Mesenteric fat pad (tissue), 1 donor: ENCODE measurements around the gene IL13. TPM values are rescaled to one million over a fixed set of nuclear protein-coding genes. Genes with fewer than 3 reads are reported as not detected.

Experiments
- DNase-seq: peaks from one replicate; pipeline ENCODE4 v3.0.0-alpha.2; 2020; ENCODE audit warnings: low spot score
- total RNA-seq: library from RNA; stranded (reverse); fragmentation: NEBNext Ultra II Directional; extraction: Animal tissue kit (Norgen Biotek cat#: 25700); gene quantifications from one replicate; pipeline ENCODE4 v1.2.1, GENCODE V29; 2021
- donor health status: DM: yes; HTN: yes; CAD: no.

Gene IL13
- total RNA-seq, 1 donor from 2014 or later: not detected

DNA sequence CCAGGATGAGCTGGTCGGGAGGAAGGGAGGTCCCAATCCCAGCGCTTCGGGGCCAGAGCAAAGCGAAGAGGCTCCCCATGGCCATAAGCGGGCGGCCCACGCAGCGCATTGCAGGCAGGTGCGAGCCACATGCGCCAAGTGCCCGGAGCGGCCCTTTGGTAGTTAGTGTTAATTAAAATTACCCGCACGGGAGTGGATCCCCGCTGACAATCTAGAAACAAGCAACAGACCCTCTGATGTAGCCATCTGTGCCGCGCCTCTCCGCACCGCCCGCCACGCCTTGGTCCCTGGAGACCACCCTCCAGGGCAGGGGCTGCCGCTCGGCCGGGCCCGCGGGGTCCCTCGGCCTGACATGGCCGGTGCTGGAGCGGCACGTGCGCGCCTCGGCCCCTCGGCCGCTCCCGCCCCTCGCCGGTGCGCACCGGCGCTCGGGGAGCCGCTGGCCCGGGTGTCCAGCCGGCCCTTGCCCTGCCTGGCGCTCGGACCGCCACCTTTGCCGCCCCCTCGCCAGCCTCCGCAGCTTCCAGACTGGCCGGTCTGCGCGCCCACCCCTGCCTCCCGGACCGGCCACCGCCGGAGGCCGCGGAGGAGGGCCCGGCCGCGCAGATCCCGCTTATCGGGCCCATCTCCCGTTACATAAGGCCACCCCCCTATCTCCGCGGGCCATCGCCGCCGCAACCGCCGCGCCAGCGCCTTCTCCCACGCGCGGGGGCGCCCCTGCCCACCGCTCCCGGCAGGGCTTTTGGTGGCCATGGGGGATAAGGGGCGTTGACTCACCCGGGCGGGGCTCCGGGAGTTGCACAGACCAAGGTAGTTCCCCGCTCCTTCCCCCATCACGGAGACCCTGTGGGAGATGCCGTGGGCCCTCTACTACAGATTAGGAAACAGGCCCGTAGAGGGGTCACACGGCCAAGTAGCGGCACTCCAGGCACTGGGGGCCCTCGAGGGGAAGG, 1.9 kb upstream of the IL13 start:
- no peak for DNase-seq

DNA sequence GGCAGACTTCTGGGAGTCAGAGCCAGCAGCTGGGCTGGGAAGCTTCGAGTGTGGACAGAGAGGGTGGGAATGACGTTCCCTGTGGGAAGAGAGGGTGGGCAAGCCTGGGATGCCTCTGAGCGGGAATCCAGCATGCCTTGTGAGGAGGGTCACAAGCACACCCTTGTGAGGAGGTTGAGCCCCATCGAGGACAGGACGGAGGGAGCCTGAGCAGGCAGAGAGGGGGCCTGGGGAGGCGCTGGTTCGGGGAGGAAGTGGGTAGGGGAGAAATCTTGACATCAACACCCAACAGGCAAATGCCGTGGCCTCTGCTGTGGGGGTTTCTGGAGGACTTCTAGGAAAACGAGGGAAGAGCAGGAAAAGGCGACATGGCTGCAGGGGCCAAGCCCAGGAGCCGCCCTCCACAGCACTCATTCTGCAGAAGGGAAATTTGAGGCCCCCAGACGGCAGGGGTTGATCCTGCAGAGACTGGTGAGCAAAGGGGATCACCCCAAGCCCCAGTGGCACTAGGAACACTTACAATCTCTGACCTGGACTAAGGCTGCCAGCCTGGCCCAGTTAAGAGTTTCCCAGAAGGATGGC, 1.1 kb upstream of the IL13 start:
- DNase-seq: no peak

DNA sequence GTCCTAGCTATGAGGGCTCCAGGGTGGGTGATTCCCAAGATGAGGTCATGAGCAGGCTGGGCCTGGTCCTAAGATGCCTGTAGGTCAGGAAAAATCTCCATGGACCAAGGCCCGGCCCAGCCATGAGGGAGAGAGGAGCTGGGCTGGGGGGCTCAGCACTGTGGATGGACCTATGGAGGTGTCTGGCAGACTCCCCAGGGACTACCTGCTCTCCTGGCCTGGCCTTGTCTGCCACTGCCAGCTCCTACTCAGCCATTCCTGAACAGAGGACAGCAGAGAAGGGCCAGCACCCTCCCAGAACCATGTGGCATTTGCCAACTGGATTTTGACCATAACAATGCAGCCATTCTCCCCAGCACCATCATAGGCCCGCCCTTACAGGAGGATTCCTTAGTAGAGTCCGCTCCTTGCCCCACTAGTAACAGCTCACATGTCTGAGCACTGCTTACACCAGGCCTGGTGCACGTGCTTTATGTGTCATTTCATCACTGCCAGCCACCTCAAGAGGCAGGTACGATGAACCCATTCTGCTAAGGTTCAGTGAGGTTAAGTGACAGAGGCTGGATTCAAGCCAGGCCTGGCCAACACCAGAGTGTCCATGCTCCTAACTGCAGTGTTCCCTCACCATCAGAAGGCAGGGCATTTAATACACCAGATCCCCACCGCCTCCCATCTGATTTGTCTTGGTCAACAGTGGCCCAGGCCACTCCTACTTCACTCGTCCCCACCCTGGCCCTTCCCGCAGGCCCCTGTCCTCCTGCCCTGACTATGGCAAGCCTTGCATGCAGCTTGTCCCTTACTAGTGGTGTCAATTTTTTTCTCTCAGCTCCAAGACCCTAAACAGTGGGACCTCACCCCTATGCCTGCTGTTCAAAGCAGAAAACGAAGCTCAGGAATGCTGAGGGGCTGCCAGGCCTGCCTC, 669 bp downstream of the IL13 start:
- no peak for DNase-seq

DNA sequence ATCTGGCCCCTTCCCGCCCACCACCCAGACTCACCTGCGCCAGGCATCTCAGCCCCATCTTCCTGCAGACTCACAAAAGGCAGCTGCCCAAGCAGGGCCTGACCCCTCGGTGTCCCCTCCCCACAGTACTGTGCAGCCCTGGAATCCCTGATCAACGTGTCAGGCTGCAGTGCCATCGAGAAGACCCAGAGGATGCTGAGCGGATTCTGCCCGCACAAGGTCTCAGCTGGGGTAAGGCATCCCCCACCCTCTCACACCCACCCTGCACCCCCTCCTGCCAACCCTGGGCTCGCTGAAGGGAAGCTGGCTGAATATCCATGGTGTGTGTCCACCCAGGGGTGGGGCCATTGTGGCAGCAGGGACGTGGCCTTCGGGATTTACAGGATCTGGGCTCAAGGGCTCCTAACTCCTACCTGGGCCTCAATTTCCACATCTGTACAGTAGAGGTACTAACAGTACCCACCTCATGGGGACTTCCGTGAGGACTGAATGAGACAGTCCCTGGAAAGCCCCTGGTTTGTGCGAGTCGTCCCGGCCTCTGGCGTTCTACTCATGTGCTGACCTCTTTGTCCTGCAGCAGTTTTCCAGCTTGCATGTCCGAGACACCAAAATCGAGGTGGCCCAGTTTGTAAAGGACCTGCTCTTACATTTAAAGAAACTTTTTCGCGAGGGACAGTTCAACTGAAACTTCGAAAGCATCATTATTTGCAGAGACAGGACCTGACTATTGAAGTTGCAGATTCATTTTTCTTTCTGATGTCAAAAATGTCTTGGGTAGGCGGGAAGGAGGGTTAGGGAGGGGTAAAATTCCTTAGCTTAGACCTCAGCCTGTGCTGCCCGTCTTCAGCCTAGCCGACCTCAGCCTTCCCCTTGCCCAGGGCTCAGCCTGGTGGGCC, 1.9 kb downstream of the IL13 start:
- no peak for DNase-seq

DNA sequence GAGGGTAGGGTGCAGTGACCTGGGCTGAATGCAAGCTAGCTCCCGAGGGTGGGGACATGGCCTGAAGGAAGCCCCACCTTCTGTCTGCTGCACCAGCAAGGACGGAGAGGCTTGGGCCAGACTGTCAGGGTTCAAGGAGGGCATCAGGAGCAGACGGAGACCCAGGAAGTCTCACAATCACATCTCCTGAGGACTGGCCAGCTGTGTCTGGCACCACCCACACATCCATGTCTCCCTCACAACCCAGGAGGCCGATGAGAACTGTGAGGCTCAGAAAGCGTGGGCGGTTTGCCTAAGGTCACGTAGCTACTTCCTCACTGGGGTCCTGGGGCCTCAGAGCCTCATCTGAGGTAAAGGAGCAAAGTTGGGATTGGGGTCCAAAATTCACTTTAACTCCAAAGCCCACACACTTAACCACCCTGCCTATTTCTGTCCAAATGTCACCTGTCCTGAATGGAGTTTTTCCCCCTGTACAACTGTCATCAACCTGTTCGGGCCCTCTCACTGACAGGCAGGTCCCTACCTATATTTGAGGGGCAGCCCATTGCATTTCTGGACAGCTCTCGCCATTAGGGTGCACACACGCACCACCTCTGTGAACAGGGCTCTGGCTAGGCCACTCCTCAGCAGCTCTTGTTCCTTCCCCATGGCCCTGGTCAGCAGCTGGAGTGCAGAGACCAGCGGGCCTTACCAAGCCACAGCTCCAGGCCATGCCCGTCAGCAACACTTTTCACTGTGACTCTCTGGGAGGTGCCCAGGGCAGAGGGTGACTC, 3.4 kb downstream of the IL13 start:
- no peak for DNase-seq

DNA sequence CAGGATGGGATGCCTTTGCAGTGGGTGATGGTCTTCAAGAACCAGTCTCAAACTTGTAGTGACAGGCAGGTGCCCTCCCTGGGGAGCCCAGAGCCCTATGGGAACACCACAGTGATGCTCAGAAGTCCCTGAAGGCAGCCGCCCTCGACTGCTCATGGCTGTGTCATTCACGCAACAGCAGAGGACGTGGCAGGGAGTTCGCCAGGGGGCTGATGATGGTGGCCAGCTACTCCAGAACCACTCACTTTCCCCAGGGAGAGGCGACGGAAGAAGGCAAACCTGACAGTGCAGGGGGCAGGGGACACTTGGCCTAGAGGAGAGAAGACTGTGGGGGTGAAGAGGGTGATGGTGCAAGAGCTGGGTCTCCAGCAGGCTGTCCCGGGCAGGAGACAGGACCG, 4.0 kb downstream of the IL13 start:
- no peak for DNase-seq

DNA sequence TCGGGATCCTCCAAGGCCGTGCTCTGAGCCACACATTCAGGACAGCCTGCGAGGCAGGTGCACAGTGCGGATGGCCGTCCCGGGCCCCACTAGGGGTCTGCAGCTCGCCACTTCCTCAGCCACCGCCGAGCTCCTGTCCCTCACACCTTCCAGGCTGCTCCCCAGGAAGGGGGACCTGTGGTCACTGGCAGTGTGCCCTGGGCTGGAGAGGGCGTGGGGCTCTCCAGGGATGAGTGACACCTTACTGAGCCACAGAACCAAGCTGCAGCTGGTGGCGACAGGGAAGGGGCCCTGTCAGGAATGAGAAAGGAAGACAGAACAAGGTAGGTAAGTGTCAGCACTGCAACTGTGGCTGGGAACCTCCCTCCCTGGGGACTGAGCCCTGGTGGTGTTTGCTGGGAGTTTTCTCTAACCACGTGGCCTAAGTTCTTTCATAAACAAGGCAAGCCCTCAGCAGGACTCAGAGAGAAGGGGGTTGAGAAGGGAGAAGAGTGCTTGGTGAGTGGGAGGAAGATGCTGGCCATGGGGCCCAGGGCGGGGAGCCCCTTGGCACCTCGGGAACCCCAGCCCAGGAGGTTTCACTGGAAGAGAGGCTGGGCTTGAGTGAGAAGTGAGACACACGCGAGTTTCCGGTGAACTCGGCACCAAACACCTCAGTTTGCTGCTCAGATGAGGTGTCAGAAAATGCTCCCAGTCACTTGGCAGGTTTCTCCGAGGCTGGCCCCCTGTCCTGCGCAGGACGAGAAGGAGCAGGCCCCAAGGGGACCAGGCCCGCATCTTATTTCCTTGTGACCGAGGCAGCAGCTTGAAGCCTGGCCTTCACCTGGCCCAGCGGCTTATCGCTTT, 5.2 kb downstream of the IL13 start:
- no peak for DNase-seq

DNA sequence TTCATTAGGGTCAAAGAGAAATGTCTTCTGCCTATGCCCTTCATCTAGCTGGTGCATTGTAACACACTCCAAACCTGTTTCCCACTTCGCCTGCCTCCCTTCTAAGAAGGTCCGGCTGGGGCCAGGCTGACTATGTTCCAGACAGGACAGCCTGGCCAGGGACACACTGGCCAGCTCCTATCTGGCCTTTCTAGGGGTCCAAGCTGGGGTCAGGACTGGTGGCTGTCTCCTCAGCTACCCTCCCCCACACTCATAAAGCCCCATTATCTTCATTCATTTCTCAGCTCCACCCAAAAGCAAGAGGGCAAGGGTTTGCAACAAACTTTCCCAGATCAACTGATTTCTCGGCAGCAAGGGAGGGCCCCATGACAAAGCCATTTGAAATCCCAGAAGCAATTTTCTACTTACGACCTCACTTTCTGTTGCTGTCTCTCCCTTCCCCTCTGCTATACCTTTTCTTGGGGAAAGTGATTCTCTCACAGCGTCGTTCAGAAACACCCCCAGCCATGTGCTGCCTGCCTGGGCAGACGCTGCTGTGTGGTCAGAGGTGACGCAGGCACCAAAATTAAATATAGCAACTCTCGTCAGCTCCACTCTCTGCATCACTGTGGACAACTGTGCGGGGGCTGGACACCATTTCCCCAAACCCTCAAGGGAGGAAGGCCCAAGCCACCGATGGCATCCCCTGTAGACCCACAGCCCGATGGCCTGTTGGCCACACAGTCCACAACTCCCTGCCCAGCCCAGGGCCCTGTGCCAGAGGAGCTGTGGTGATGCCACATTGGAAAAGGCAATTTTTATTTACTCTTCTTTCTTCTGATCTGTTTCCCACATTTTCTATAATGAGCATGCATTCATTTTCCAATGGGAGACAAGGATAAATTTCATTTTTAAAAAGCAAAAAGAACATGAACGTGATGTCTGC, 6.1 kb downstream of the IL13 start:
- DNase-seq: no peak

DNA sequence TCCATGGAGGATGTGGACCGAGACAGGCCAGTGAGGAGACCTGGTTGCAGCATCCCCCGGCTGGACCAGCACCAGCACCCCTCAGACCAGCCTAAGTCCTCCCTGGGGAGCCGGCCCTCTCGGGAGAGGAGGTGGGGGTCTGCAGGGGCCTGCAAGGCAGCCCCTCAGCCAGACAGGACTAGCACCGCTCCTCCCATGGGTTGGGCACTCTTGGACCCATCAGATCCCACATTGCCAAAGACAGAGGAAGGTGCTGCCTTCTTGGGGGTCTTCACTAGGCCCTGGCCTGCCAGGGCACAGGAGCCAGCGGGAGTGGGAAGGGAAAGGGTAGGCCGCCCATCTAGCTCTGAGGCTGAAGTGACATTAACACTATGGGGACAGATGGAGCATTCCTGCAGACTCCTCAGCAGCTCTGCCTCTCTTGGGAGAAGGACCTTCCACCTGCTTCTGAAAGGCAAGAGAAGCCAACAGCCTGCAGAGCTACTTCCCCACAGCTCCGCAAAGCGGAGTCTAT, 6.8 kb downstream of the IL13 start:
- no peak for DNase-seq

DNA sequence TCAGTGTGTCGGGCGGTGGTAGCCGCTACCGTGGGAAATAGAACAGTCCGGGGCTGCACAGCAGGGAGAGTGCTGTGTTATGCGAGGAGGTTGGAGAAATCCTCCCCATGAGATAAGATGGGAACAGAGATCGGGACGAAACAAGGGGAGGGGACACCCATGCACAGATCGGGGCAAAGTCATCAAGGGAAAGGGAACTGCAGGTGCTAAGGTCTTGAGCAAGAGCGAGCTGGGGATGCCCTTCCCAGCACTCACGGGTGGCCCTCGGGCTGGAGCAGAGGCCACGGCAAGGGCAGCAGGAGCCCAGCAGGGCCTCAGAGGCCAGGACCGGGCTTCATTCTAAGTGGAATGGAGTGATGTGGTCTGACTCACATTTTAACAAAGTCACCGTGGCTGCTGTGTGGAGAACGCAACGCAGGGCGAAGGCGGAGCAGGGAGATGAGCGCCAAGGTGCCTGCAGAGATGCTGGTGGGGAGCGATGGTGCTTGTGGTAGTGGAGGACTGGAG, 7.7 kb downstream of the IL13 start:
- no peak for DNase-seq

DNA sequence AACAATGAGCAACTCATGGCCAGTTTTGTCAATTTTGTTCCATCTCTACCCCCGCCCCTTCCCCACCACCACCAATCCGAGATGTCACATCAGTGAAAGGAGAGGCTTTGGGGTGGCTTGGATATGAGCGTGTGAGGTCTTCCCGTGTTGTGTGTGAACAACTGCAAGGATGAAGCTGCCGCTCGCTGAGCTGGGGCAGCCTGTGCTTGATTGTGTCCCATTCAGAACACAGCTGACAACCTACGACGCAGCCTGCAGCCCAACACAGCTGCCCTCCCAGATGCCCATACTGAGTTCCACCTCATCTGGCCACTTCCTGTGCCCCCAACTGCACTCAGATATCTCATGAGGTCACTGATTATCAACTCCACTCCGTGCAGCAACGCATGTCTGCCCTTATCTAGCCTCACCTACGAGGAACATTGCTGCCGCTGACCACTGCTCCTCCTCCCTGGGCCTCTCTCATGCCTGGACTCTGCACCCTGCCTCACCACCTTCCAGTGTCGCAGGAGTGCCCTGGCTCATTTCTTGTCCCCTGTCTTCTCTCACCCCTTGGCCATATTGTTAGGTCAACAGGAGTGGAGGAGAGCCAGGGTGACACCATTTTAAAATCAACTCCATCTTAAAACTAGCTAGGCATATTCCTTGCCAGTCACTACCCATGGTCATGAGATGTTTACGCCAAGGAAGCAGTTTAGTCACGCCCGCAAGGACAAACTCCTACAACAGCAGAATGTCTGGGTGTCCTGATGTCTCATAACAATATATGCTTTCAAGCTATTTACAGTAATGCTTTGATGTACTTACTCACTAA, 8.5 kb downstream of the IL13 start:
- DNase-seq: no peak

DNA sequence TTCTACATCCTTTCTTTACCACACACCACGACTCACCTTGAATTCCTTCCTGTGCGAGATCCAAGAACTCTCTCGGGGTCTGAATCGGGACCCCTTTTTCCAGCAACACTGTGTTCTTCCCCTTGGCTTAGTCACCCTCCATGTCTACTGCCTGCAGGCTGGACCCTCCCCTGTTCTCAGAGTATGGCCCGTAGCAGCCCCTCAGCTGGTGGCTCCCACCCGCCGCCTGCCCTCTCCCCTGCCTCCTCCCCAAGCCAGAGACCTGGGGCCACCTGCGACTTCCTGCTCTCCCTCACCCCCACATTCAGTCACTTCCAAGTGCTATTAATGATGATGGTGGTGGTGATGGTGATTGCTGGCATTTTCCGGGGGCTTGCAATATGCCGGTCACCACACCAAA, 9.3 kb downstream of the IL13 start:
- no peak for DNase-seq

DNA sequence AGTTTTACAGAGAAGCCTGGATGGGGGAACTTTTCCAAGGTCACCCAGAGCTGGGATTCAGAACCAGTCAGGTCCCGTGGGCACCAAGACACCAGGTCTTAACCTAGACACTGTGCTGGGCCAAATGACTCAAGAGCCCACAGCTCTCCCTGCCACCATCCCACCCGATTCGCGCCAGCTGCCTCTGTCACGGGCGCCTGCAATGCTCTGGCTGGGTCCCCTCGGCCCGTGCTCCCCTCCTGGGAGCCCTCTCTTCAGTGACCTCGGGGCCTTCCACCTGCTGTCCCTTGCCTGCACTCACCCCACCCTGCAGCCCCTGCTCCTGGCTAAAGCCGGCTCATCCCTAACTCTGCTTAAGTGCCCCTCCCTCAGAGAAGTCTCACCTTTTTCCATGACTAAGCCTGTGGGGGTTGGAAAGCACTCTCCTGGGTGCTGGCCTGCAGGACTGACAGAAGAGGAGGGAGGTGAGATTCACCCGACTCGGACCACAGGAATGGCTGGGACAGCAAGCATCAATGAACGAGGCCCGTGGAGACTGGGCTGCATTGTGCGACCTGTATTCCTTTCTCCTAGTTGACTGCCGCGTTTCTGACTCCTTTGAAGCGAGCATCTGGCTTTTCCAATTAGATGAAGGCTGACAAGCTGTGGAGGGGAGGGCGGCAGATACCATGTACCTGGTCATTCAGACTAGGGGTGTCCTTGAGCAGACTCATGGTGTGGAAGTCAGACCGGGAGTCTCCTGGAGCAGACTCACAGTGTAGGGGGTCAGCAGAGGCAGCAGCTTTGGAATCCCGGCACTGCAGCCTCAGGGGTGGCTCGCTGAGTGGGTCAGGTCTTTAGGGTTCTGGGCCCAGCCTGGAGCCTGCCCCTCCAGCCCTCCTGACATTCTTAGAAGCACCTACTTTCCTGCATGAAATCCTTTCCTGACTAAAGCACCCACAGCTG, 10.1 kb downstream of the IL13 start:
- DNase-seq: no peak

DNA sequence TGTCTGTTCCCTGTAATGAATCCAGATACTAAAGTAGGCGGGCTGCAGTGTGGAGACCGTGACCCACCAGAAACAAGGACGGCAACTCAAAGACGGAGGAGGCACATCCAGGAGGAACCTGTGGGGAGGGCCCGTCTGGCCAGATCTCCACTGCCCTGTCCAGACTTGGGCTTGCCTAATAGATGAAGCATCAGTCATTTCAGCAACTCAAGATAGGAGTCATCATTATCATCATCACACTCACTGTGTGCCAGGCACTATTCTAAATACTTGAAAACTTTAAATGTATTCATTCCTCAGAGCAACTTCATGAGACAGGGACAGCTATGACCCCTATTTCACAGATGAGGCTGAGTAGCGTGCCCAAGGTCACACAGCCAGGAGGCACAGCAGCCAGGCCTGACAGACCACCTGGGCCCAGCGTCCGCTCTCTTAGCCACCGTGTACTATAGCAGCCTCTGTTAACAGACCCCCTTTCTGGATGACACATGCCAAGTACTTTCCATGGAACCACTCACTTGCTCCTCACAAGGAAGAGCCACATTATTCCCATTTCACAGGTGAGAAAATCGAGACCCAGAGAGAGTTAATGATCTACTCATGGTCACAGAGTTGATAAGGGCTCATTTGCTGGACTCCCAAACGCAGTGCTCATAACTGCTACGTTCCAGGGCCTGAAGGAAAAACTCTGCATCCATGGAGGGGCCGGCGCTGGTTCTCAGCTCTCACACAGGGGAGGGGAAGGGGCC, 10.9 kb downstream of the IL13 start:
- DNase-seq: no peak

DNA sequence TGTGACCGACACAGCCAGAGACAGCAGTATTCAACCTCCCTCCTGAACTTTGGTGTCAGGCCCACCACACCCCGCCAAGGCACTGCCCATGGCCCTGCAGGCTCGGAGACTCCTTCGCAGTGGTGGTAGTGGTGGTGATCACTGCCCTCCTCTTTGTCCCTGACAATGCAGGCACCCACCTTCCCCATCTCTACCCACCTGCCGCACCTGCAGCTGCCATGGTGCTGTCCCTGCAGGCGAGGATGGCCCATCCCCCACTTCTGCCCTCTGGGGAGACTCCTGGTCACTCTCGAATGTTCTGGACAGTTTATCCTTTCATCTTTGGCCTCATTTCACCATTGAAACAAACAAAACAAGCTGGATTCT, 11.5 kb downstream of the IL13 start:
- DNase-seq: no peak
